ENCODE measurements around the gene ASB16. TPM values are rescaled to one million over a fixed set of nuclear protein-coding genes. Genes with fewer than 3 reads are reported as not detected.
"Not testable (repeated sequence)": the region's sequence is repeated elsewhere in the genome, so short reads cannot be mapped to it uniquely, and the experiment has no call there.

The ASB16 gene
- total RNA-seq, 1 donor from 2014 or later, result 18.0 TPM

DNA sequence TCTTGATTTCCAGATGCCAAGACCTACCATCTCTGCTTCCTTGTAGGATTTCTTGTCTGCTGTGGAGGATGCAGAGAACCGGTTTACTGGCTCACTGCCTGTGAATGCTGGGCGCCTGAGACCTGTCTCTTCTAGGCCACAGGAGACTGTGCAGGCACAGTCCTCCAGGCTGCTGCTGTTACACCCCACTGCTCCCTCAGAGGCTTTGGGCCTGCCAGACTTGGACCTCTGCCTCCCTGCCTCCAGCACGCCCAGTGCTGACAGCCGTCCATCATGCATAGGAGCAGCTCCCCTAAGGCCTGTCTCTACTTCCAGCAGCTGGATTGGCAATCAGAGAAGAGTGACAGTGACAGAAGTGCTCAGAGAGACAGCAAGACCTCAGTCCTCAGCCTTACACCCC is 22.7 kb upstream of the ASB16 start:
- no peak for DNase-seq

DNA sequence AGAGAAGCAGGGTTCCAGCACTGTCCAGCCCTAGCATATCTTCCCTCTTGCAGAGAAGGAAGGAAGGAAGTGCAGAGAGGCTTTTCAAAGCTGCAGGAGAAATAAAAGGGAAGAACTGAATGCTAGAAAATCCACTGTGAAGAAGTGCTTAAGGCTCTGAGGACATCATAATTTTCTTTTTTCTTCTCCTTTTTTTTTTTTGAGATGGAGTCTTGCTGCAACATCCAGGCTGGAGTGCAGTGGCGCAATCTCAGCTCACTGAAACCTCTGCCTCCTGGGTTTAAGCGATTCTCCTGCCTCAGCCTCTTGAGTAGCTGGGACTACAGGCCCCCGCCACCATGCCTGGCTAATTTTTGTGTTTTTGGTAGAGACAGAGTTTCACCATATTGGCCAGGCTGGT is 21.4 kb upstream of the ASB16 start:
- not testable (repeated sequence) for DNase-seq

DNA sequence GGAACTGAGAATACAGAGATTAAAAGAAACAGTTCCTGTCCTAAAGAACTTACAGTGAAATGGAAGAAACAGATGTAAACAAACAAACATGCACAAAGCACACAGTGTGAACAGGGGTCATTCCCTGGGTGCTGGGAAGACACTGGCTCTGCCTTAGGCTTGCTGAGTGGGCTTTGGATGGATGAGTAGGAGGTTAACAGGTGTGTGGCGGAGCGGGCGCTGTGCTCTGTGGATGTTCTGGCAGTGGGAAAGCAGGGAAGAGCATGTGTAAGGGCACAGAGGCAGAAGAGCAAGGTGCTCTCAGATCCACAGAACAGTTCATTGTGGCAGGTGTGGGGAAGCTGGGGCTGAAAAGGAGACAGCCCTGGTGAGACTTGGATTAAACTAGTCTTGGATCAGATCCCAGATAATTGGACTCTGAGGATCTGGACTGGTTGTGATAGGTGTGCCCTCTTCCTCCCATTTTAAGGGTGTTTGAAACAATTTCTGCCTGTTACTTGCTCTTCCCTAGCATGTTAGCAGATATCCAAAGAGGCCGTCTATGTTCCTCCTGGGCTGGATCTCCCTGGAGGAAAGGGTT is 20.7 kb upstream of the ASB16 start:
- DNase-seq, result no peak

GRCh38 chr17:44152875-44153274 is 17.6 kb upstream of the ASB16 start:
- no peak for DNase-seq

DNA sequence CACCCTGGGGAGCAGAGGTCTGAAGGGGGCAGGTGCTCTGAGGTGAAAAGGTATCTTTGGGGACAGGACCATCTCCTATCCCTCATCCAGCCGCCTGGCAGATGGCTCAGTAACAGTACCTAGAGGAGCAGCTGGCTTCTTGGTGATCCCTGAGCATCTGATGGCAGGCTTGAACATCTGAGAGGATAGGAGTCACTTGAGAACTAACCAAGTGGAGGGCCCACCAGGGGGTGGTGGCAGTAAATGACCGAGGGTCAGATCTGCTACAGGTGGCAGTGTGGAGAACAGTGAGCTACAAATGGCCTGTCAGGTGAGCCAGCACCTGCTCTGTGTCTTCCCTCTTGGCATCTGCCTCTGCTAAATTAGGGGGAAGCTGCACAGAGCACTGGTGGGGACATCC is 15.0 kb upstream of the ASB16 start:
- no peak for DNase-seq

DNA sequence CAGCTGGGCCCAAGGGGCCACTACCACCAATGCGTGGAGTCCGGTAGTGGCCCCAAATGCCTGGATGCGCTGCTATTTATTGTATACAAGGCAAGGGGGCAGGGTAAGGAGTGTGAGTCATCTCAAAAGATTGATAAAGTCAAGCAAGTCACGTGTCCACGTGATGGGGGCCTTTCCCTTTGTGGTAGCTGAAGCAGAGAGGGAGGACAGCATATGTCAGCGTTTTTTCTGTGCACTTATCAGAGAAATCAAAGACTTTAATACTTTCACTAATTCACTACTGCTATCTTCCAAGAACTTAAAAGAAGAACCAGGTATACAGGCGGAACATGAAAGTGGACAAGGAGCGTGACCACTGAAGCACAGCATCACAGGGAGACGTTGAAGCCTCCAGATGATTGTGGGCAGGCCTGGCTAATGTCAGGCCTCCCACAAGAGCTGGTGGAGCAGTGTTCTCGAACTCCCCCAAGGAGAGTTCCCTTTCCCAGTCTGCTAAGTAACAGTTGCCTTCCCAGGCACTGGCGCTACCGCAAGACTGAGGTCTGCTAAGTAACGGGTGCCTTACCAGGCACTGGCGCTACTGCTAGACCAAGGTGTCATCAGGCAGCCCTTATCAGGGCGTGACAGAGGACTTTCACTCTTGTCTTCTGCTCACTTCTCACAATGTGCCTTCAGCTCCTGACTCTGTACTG is 10.8 kb upstream of the ASB16 start:
- no peak for DNase-seq

DNA sequence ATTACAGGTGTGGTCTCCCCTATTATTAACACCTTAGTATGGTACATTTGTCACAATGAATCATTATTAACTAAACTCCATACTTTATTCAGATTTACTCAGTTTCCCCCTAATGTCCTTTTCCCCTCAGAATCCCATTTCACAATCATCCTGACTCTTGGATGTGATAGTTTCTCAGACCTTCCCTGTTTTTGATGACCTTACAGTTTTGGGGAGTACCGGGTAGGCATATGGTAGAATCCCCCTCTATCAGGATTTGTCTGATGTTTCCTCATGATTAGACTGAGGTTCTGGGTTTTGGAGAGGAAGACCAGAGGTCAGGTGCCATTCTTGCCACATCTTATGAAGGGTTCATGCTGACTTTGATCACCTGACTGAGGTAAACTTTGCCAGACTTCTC is 6.0 kb upstream of the ASB16 start:
- DNase-seq, result no peak

DNA sequence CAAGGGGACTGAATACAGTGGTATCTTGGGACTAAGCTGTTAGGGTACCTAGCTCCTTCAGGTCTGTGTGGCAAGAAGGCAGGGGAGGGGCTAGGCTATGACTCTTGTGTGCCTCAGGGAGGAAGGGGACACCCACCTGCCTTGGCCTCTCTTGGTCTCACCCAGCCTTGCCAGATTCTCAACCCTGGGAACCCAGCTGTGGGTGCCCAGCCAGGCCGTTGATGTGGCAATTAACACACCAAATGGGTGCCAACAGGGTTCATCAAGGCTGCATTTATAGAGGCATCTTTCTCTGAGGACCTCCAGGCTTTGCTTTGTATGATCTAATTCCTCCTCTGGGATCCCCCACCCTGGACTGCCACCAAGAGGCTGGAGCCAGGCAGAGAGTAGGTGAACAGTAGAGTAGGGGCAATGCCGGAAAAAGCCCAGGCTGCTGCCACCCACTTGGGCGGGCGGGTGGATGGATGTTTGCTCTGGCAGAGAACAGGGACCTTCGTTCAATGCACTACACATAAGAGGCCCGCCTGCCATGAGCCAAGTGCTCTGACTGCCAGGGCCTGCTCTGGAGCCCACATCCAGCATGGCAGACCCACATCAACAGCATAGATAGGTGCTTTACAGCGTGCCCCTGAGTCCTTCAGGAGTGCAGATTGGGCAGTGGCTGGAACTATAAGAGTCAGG is 3.2 kb upstream of the ASB16 start:
- DNase-seq, result no peak

- no peak for DNase-seq
Measured at GRCh38 chr17:44170135-44170498, 387 bp upstream of the ASB16 start.

GRCh38 chr17:44171931-44172455 is 1.5 kb downstream of the ASB16 start:
- DNase-seq, result no peak

DNA sequence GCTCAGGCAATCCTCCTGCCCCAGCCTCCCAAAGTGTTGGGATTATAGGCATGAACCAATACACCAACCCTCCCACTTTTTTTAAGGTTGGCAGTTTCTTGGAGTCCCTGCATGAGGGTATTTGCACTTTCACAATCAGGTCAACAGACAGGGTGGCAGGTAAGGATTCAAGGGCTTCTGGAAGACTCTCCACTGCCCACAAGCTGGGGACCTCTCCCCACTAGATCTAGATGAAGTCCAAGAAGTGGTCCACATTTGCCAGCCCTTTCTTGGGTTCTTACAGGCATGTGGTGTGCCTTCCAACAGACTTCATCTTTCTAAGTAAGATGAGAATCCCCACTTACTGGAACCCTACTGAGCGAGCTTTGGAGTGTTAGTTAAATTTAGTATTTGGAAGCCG is 3.9 kb downstream of the ASB16 start:
- DNase-seq, result no peak

DNA sequence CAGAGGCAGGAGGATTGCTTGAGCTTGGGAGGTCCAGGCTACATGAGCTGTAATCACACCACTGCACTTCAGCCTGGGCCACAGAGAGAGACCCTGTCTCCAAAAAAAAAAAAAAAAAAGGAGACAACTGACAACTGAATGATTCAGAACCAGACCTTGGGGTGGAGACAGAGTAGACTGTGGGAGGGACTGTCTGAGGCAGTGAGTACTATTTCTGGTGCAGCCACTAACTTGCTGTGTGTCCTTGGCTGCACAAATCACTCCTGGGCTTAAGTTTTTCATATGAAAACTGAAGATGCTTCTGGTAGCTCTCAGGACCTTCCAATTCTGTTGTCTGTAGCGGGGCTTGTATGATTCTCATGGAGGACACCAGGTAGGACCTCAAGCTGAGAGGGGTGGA is 5.8 kb downstream of the ASB16 start:
- DNase-seq, result no peak

- DNase-seq, result no peak
Measured at GRCh38 chr17:44176671-44177501, 6.4 kb downstream of the ASB16 start.

GRCh38 chr17:44177640-44178039 is 7.1 kb downstream of the ASB16 start:
- DNase-seq, result no peak

- no peak for DNase-seq
Measured at GRCh38 chr17:44178133-44178532, 7.6 kb downstream of the ASB16 start.

- no peak for DNase-seq
Measured at GRCh38 chr17:44183024-44183423, 12.5 kb downstream of the ASB16 start.

DNA sequence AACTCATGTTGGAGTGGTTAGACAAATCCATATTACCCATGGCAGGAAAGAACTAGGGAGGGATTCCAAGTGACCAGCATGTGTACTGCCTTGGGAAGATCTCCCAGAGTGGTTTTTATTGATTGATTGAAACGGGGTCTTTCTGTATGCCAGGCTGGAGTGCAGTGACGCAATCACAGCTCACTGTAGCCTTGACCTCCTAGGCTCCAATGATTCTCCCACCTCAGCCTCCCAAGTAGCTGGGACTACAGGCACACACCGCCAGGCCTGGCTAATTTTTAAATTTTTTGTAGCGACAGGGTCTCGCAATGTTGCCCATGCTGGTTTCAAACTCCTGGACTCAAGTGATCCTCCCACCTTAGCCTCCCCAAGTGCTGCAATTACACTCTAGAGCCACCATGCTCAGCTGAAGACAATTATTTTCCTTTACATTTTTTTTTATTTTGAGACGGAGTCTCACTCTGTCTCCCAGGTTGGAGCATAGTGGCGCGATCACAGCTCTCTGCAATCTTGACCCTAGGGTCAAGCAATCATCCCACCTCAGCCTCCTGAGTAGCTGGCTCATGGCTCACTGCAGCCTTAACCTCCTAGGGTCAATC is 13.8 kb downstream of the ASB16 start:
- no peak for DNase-seq

DNA sequence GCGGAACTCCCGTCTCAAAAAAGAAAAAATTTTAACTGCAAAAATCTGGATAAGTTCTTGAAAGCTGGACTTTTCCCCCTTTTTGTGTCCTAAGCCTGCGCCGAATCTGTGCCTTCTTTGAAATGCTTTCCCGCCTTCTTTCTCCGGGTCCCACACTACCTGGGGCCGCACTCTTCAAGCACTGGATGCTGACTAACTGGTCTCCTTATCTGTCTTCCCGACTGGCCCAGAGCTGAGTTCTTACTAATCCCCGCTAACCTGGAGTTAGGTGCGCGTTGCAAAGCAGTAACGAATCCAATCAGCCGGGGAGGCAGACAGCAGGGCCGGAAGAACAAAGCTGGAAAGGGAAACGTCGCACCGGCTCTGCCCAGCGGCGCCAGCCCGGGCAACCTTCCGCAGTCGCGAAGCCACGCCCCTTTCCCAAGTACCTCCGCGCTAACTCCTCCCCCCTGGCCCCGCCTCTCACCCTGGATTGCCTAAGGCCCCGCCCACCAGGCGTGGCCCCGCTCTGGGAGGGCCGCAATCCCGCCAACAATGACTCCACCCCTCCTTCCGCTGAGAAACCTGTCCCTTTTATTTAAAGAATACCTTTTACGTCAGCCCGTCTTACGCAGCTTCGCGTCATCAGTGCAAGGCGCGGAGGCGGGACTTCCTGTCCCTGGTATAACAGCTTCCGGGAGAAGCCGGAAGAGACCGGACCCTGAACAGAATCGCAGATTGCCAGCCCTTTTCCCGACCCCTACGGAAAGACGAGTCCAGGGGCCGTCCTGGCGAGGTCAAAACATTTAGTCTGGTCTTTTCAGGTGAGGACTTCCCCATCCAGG is 16.0 kb downstream of the ASB16 start, which contains the start of gene TMUB2:
TMUB2 (plus strand) TSS at position 666 of the 824 bp plus-strand sequence. CDS start 737 bp downstream, outside the sequence.
- peak; percentile 100 for DNase-seq

DNA sequence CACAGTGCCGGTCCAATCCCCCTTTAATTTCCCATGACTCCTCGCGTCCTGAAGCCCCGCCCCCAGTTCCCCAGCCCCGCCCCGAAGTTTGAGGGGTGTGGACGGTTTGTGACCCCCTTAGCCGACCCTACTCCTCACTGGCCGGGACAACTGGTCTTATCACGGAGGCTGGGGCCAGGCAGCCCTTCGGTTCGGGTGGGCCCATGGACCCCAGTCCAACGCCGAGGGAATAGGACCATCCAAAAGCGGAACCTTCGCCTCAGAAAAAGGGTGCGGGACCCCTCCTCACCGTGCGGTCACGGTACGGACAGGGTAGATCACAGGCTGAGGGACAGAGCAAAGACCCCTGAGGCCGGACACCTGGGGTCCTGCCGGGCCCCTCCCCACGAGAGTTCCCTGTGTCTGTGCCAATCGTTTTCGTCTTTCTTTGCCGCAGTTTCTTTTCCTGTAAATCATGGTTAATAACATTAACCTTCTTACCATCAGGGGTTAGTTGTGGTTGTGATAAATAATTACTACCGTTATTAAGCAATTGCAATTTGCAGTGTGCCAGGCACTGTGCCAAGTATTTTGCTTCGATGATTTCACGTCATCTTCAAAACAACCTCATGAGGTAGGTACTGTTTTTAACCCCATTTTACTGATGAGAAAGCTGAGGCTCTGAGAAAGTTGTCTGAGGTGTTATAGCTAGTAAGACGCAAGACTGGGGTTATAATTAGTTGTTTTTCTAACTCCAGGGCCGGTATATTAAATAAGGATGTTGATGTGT is 16.8 kb downstream of the ASB16 start:
- no peak for DNase-seq

All from tongue (tissue), 2 donors.